HG03064 (cell line): Measurements from ENCODE around the gene ASB15.
"Not testable (repeated sequence)": the region's sequence is repeated elsewhere in the genome, so short reads cannot be mapped to it uniquely, and the experiment has no call there.

Experiments
- ATAC-seq: cut with Tn5 transposase; IDR thresholded peaks from one replicate; pipeline ENCODE4 v1.9.1; 2021; ENCODE audit warnings: low read depth; ENCODE audit not compliant: unreplicated experiment

ASB15 gene

DNA sequence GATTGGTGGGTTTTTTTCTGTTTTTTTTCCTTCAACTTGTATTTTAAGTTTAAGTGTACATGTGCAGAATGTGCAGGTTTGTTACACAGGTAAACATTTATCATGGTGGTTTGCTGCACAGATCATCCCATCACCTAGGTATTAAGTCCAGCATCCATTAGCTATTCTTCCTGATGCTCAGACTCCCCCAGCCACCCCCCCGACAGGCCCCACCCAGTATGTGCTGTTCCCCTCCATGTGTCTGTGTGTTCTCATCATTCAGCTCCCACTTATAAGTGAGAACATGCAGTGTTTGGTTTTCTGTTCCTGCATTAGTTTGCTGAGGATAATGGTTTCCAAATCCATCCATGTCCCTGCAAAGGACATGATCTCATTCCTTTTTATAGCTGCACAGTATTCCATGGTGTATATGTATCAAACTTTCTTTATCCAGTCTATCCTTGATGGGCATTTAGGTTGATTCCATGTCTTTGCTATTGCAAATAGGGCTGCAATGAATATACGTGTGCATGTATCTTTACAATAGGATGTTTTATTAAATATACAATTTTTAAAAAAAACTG is 32.5 kb downstream of the ASB15 start:
- ATAC-seq = not testable (repeated sequence)

DNA sequence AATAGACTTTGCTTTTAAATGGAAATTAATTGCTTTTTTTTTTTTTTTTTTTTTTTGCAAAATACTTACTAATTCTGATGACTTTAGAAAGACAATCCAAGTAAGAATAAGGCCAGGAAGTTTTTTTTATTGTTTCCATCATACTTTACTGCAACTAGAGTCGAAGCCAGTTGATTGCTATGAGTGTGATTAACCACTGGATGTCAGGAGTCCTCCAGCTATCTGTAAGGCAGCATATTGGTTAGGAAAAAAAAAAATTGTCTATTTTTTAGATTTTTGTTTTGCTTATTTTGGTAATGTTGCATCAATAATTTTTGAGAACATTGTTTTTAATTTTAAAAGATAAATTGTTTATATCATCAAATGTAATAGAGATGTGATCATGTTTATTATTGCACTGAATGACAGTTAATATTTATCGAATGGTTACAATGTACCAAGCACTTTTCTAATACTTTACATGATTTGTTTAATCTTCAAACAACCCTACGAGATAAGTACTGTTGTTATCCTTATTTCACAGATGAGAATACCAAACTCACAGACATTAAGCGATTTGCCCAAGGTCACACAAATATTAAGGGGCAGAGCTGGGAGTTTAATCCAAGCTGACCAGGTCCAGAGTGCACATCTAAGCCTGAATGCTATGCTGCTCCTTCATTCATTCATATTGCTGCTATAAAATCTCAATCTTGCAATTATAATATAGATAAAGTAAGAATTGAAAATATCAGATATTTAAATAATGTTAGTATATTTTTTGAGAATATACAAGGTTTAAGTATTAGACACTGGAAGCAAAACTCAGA is 34.1 kb downstream of the ASB15 start:
- ATAC-seq = no peak

DNA sequence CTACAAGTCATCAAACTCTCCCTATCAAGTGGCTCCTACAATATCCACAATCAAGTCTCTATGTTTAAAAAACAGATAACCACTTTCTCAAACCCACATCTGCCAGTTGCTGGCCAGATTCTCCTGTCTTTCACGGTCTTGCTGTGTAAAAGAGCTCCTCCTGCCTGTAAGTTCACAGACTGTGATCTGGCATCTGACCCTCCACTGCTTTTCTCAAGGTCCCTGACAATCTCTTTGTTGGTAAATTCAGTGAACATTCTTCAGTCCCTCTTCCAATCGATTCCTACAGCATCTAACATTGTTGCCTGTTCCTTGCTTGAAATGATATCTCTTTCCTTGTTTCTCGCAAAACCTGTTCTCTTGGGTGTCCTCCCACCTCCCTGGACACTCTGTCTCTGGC is 35.6 kb downstream of the ASB15 start:
- no peak for ATAC-seq

DNA sequence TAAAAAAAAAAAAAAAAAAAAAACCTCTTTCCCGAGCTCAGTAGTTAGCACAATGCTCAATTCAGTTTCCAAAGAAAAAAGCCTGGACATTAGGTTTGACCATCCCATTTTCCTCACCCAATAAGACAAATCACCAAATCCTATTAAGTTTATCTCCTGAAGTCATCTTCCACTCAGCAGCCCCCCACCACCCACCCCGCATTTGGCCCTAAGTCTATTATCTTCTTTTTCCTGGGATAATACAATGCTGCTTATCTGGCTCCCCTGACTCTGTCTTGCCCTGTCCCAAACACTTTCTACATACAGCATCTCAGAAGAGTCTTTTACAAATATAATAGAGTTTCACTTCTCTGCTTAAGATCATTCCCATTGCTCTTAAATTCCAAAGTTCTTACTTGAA is 36.3 kb downstream of the ASB15 start:
- ATAC-seq = no peak

DNA sequence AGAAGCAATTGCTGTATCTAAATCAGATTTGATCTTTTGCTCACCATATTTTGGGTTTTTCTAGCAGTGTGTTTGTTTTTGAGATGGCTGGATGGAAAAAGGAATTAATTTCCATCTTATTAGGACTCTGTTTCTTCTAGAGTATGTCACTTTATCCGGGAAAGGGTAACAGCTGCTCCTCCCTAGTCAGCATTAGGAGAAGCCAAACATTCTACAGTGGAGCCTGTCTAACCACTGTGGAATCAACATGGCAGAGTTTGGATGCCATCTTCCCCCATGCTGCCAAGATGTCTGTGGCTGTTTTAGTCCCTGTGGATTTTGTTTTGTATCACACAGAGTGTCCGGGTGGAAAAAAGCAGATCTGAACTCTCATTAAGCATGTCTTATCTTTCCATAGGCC is 38.0 kb downstream of the ASB15 start:
- ATAC-seq = no peak

DNA sequence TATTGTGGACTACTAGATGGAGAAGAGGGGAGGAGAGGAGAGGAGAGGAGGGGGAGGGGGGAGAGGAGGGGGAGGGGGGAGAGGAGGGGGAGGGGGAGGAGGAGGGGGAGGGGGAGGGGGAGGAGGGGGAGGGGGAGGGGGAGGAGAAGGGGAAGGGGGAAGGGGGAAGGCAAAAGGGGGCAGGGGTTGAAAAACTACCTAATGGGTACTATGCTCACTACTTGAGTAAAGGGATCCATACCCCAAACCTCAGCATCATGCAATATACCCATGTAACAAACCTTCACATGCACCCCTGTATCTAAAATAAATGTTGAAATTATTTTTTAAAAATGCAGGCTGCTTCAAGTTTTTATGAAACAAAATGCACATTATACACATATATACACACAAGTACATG is 39.0 kb downstream of the ASB15 start:
- ATAC-seq = no peak

DNA sequence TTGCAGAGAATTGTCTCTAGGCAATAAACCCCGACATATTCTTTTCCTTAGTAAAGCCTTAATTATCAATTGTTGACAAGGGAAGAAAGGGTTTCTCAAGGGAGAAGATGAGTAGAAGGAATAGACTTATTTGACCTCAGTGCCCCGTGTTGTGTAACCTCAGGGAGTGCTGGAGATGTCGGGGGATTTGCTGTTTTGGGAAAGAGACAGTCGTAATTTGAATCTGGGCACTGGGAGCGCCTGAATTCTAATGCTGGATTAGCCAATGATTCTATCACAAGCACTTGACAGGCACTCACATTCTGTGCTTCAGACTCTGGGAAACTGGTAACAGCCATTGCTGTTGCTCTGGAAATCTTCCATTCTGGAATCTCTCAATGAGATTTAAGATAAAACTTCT is 40.3 kb downstream of the ASB15 start:
- no peak for ATAC-seq

DNA sequence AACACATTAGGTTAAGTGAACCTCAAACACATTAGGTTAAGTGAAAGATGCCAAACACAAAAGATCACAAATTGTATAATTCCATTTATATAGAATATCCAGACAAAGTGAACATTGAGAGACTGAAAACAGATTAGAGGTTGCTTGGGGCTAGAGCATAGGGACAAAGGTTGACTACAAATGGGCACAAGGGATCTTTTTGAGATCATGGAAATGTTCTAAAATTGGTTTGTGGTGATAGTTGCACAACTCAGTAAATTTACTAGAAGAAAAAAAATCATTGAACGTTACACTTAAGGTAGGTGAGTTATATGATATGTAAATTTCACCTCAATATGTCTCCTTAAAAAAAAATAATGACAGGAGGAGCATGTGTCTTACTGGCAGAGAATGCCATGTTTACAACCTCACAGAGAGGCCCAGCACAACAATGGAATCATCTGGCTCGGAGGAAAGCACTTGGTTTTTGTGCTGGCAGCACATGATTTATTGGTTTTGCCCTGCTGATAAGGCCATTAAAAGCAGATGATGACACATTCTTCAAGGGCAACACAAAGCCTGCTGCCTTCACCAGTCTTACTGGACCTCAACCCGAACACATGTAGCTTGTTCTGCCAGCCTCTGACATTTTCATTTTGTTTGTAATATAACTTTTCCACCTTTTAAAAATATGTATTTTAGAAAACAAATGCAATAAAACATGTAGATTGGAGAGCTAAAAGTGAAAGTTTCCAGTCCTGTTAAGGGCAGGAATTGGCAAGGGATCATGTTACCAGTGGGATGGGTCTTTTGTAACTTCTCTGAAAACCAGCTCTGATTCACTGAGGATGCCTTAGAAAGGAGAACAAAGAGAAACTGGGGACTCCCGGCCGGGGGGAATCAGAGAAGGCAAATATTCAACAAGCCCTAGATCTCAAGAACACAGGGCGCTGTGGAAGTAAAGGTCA is 42.1 kb downstream of the ASB15 start:
- ATAC-seq = no peak

DNA sequence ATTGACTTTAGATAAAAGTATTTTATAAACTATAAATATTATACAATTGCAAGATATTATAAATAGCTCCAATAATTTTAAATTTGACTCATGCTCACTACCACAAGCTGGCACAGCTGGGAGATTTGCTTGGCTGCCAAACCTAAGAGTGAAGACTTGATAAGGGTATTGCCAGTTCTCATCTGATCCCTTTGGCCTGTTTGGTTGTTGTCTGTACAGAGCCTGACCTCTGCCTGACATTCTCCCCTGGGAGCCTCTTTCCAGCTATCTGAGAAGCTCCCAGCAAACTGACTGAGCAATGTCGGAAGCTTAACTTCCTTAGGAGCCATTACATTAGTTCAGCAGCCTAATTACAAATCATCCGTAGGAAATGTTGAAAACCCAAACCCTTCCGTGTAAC is 43.9 kb downstream of the ASB15 start:
- no peak for ATAC-seq

DNA sequence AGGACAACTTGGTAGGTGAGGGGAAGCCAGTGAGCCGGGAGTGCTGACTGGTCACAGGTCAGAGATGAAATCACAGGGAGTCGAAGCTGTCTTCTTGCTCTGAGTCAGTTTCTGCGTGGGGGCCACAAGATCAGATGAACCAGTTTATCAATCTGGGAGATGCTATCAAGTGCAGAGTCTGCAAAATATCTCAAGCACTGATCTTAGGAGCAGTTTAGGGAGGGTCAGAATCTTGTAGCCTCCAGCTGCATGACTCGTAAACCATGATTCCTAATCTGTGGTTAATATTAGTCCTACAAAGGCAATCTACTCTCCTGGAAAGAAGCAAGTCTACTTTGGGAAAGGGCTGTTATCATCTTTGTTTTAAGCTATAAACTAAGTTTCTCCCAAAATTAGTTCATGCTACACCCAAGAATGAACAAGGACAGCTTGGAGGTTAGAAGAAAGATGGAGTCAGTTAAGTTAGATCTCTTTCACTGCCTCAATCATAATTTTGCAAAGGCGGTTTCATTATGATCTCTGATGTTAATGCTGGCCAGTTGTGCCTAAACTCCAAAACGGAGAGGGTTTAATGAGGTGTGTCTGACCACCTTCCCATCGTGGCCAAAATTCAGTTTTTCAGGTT is 45.6 kb downstream of the ASB15 start:
- ATAC-seq = no peak

DNA sequence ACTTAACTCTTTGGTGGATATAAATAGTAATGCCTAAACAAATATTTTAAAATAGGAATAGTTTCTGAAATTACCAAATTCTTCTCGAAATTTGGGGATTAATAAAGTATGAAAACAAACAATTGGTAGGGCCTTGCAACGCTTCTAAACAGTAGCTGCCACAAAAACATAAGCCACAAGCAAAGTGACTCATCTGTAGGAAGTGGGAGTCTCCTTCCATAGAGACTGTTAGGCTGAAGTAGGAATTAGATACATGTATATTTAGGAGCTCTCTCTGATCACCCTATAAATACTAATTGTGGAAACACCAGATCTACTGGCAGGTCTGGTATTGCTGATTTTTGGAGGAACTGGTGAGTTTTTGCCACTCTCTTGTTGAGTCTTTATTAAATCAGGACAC is 48.3 kb downstream of the ASB15 start:
- ATAC-seq = no peak

DNA sequence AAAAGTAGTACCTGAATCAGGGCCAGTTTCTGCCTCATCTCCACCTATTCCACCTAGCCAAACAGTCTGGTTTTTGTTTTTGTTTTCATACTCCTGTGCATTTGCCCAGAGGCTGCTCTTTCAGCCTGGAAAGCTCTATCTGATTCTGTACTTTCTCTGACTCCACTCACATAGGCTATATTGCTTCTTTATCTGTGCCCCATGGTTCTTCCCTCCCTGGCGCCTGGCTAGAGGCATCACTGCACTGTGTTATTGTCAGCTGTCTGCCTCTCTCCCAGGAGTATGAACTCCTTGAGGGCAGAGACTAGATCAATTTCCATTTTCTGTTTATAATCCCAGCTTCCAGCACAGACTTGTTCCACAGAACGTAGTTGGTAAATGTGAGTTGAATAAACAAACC is 49.0 kb downstream of the ASB15 start:
- ATAC-seq = no peak

DNA sequence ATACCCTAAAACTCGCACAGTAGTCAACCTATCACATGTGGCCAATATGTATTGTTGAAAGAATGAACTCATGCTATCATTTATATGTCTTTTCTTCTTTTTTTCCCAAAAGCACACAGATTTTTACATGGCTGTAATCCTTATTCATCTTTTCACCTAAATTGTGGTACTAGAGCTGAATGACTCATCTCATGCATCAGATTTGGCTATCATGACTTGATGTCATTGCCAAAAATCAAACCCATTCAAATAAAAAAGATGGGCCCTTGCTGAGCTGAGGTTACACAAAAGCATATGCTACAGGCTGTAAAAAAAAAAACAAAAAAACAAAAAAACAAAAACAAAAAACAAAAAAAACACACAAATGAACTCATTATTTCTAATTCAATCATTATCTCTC is 50.8 kb downstream of the ASB15 start:
- no peak for ATAC-seq

DNA sequence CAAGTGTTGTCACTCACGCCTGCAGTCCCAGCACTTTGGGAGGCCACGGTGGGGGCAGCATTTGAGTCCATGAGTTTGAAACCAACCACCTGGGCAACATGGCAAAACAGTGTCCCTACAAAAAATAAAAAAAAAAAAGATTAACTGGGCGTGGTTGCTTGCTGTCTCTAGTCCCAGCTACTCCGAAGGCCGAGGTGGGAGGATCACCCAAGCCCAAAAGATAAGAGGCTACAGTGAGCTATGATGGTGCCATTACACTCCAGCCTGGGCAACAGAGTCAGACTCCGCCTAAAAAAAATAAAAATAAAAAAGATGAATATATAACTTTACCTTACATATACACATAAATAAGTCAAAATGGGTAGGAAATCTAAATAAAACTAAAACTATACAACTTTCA is 51.5 kb downstream of the ASB15 start:
- no peak for ATAC-seq

DNA sequence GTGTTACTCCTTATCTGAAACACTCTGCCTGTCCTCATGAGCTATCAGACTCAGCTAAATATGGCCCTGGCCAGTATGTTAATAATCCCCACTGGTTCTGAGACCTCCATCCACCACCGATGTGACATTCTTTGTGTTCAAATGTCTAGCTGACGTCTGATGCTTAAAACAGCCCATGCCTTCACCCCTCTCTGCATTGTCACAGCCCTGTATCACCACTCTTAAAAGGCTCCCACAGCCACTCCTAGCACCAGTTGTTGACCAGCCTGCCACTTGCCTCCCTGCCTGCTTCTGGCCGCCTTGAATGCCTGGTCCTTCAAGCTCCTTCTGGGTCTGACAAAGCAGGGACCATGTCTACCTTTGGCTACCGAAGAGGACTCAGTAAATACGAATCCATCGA is 54.0 kb downstream of the ASB15 start, which contains the start of gene LMOD2:
Gene LMOD2, plus strand, starts transcription at position 253 of the 400 bp plus-strand sequence. Its CDS starts 98 bp downstream, at position 351.
- no peak for ATAC-seq

DNA sequence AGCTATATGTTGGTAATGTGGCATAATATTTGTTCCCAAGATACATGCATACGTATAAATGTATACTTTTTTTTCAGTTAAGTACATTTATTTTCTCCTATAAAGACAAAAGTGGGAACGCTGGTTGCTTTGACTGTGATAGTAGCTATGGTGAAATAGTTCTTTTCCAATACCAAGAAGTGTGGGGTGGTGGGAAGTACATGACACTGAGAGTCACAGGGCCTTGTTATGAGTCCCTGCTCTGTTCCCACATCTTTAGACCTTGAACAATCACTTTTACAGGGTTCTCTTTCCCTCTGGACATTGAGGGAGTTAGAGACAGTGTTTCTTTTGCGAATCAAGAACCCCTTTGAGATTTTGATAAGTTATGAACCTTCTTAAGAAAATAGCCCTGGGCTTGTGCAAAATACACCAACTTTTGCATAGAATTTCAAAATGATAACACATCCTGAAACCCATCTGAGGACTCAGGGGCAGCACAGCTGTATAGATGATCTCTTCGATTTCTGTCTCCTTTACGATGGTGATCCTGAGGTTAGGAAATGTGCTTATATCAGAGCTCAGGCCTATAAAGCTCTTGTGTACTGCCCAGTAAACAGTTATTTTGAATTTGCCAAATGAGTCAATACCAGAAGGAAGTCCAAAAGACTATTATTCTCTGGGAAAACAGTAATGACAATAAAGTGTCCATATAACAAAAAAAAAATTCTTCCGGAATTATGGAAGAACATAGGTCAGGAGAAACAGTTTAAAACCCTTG is 55.1 kb downstream of the ASB15 start:
- no peak for ATAC-seq

DNA sequence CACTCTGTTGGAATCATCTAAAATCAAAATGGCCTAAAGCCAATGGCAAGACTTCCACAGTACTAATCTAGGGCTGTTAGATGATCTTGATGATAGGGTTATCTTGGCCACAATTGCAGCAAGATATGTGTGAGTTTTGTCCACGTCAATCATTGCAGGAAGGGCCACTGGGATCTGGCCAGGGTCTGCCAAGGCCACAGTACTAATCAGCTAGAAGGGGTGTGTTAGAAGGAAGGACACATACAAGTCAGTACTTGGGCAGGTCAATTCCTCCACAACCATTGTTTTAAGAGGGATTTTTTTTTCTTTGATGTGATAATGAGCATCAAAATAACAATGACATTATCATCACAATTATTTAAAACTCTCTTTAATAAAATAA is 55.7 kb downstream of the ASB15 start:
- ATAC-seq = no peak

DNA sequence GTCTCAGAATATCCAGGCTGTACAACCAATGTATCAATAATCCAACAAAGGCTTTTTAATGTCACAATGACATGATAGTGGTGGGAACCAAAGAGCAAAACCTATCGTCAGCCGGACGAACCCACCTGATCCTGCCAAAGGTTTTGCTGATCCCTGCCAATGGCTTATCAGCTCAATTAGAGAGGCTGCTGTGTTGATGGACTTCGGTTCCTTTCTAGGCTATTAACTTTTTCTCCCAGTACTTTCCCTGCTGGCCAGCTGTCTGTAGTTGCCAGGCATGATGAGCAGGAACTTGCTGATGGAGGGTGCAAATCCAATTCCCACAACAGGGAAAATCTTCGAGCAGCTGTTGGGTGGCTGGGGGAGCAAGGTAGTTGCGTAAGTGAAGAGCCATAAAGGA is 56.4 kb downstream of the ASB15 start:
- ATAC-seq = no peak

DNA sequence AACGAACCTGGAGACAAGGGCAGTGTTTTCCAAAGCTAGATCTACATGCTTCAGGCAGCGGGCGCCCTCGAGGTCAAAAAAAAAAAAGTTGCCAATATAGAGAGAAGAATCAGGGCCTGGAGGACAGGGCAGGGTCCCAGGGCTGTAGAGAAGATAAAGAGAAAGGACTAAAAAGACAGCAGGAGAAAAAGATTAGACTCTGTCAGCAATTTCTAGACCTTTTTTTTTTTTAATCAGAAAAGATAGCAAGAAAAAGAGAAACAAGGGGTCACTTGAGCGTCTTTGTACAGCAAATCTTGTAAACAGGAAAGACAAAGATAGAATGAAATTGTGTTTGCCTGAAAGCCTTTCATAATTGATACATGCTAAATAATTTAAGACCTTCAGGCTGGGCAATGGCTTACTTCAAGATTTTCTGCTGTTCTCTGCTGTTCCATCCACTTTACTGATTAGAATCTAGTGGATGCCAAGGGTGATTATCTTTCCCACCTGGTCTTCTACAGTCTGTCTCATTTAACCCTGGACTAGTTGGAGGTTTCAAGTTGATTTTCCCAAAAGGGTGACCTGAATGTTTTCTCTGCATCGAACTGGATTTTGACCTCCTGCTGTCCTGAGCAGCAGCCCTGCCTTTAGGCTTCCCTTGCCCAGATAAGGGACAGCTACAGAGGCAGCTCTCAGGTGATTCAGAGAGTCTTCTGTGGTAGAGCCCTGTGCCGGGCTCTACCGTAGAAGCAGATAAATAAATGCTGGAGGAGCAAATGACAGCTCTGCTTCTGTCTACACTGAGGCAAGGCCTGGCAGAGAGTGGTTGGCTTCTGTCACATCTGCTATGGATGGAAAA is 59.1 kb downstream of the ASB15 start:
- no peak for ATAC-seq
